Astrocyte (in vitro differentiated cells and primary cell): ENCODE measurements around the gene ATP2B2. TPM values are rescaled to one million over a fixed set of nuclear protein-coding genes. Genes with fewer than 3 reads are reported as not detected.

Experiments used
- DNase-seq: peaks from one replicate; pipeline ENCODE4 v3.0.0-alpha.2; 2010; ENCODE audit warnings: low read depth
- FAIRE-seq: peaks from 2 replicates; lab custom pipeline; 2011; peaks lifted over from hg19 to GRCh38; lab: Jason Lieb, UNC
- H2AFZ ChIP-seq: 2 replicates; pipeline ENCODE4 v1.6.0; 2012; ENCODE audit warnings: low read depth, low read length, inconsistent platforms
- H3K27ac ChIP-seq: 2 replicates; pipeline ENCODE4 v1.5.1; 2011; ENCODE audit warnings: low read depth, low read length, inconsistent platforms
- H3K27me3 ChIP-seq: 2 replicates; pipeline ENCODE4 v1.6.0; 2011; ENCODE audit warnings: low read length, inconsistent platforms; ENCODE audit not compliant: insufficient read depth
- H3K36me3 ChIP-seq: 2 replicates; pipeline ENCODE4 v1.5.1; 2011; ENCODE audit warnings: low read length, inconsistent platforms; ENCODE audit not compliant: insufficient read depth
- H3K4me1 ChIP-seq: 2 replicates; pipeline ENCODE4 v1.5.1; 2011; ENCODE audit warnings: low read length, inconsistent platforms; ENCODE audit not compliant: insufficient read depth
- H3K4me2 ChIP-seq: 2 replicates; pipeline ENCODE4 v1.6.0; 2012; ENCODE audit warnings: low read length, inconsistent platforms
- H3K4me3 ChIP-seq: 2 replicates; pipeline ENCODE4 v1.5.1; 2011; ENCODE audit warnings: low read depth, mild to moderate bottlenecking, low read length, inconsistent platforms; ENCODE audit not compliant: insufficient read depth
- H3K79me2 ChIP-seq: 2 replicates; pipeline ENCODE4 v1.6.0; 2012; ENCODE audit warnings: mild to moderate bottlenecking, low read length, inconsistent platforms; ENCODE audit not compliant: insufficient read depth
- H3K9ac ChIP-seq: 2 replicates; pipeline ENCODE4 v1.6.0; 2012; ENCODE audit warnings: mild to moderate bottlenecking, low read length, inconsistent platforms
- H3K9me3 ChIP-seq: 2 replicates; pipeline ENCODE4 v1.5.1; 2012; ENCODE audit warnings: low read depth, mild to moderate bottlenecking, low read length, inconsistent platforms; ENCODE audit not compliant: insufficient read depth
- H4K20me1 ChIP-seq: 2 replicates; pipeline ENCODE4 v1.6.0; 2012; ENCODE audit warnings: low read length, inconsistent platforms; ENCODE audit not compliant: insufficient read depth
- H3K27ac Mint-ChIP-seq: one replicate; pipeline ENCODE4 v1.8.0; 2021; ENCODE audit warnings: mild to moderate bottlenecking, mixed read lengths; ENCODE audit not compliant: unreplicated experiment
- H3K27me3 Mint-ChIP-seq: one replicate; pipeline ENCODE4 v1.8.0; 2021; ENCODE audit warnings: low read depth, mixed read lengths; ENCODE audit not compliant: unreplicated experiment
- H3K36me3 Mint-ChIP-seq: one replicate; pipeline ENCODE4 v1.8.0; 2021; ENCODE audit warnings: low read depth, mixed read lengths; ENCODE audit not compliant: unreplicated experiment
- H3K4me1 Mint-ChIP-seq: one replicate; pipeline ENCODE4 v1.8.0; 2021; ENCODE audit warnings: low read depth, mixed read lengths; ENCODE audit not compliant: unreplicated experiment
- H3K4me3 Mint-ChIP-seq: one replicate; pipeline ENCODE4 v1.8.0; 2021; ENCODE audit warnings: mild to moderate bottlenecking, moderate library complexity, mixed read lengths; ENCODE audit not compliant: unreplicated experiment
- H3K9me3 Mint-ChIP-seq: one replicate; pipeline ENCODE4 v1.8.0; 2021; ENCODE audit warnings: mild to moderate bottlenecking, mixed read lengths; ENCODE audit not compliant: unreplicated experiment
- CTCF ChIP-seq: IDR thresholded peaks from 2 replicates; pipeline ENCODE4 v1.5.1; 2011; ENCODE audit warnings: low read depth, mild to moderate bottlenecking, inconsistent platforms, low read length, moderate library complexity; ENCODE audit not compliant: insufficient read depth
- EZH2 ChIP-seq: IDR thresholded peaks from 2 replicates; pipeline ENCODE4 v1.6.1; 2012; ENCODE audit warnings: mild to moderate bottlenecking, low read length, inconsistent platforms; ENCODE audit not compliant: insufficient read depth
- total RNA-seq: library from RNA; stranded (reverse); gene quantifications from 2 replicates; pipeline ENCODE4 v1.2.1, GENCODE V29; 2021

The ATP2B2 gene
- total RNA-seq, 1 donor from 2014 or later, result 0.05 TPM

GRCh38 chr3:10484709-10485108, 20.7 kb downstream of the ATP2B2 start:
- H3K27me3 Mint-ChIP-seq, result peaks cover 71% of the 10 kb centered on the region
- Histone ChIP-seq H3K27me3 (peaks cover 4% of the 10 kb centered on the region), H3K4me1 (no peaks in the 10 kb centered on the region), H3K9me3 (no peaks in the 10 kb centered on the region), H3K4me3 (no peak overlapping the region), H2AFZ (no peak overlapping the region), H3K9ac (no peak overlapping the region), H3K36me3 (no peaks in the 10 kb centered on the region), H3K27ac (no peak overlapping the region), H3K4me2 (no peak overlapping the region), H4K20me1 (no peaks in the 10 kb centered on the region), H3K79me2 (no peaks in the 10 kb centered on the region)
- FAIRE-seq, result no peak
- H3K9me3 Mint-ChIP-seq, result peaks cover 2% of the 10 kb centered on the region
- TF ChIP-seq CTCF (no peak), EZH2 (no peak)
- no peak overlapping the region for H3K27ac Mint-ChIP-seq
- no peaks in the 10 kb centered on the region for H3K4me1 Mint-ChIP-seq
- H3K36me3 Mint-ChIP-seq, result no peaks in the 10 kb centered on the region
- H3K4me3 Mint-ChIP-seq, result no peak overlapping the region
- no peak for DNase-seq

- TF ChIP-seq CTCF (no peak), EZH2 (no peak)
- Histone ChIP-seq H3K4me1 (no peaks in the 10 kb centered on the region), H4K20me1 (no peaks in the 10 kb centered on the region), H3K27me3 (peaks cover 4% of the 10 kb centered on the region), H3K4me3 (no peak overlapping the region), H2AFZ (no peak overlapping the region), H3K27ac (no peak overlapping the region), H3K9me3 (no peaks in the 10 kb centered on the region), H3K79me2 (no peaks in the 10 kb centered on the region), H3K36me3 (no peaks in the 10 kb centered on the region), H3K9ac (no peak overlapping the region), H3K4me2 (no peak overlapping the region)
- Mint-ChIP-seq H3K27me3 (peaks cover 68% of the 10 kb centered on the region), H3K9me3 (peaks cover 8% of the 10 kb centered on the region), H3K27ac (no peak overlapping the region), H3K36me3 (no peaks in the 10 kb centered on the region), H3K4me1 (no peaks in the 10 kb centered on the region), H3K4me3 (no peak overlapping the region)
- FAIRE-seq (no peak), DNase-seq (no peak)
Measured at GRCh38 chr3:10483686-10484345, 21.6 kb downstream of the ATP2B2 start.

- H3K9me3 Mint-ChIP-seq, result peaks cover 13% of the 10 kb centered on the region
- no peaks in the 10 kb centered on the region for H3K4me1 Mint-ChIP-seq
- H3K79me2 ChIP-seq, result no peaks in the 10 kb centered on the region
- DNase-seq, result no peak
- no peak overlapping the region for H3K9ac ChIP-seq
- H3K27ac Mint-ChIP-seq, result no peak overlapping the region
- no peak for FAIRE-seq
- no peaks in the 10 kb centered on the region for H3K36me3 Mint-ChIP-seq
- H3K4me2 ChIP-seq, result no peak overlapping the region
- peaks cover 68% of the 10 kb centered on the region for H3K27me3 Mint-ChIP-seq
- no peaks in the 10 kb centered on the region for H3K36me3 ChIP-seq
- no peak overlapping the region for H3K27ac ChIP-seq
- no peak overlapping the region for H3K4me3 ChIP-seq
- H3K27me3 ChIP-seq, result peaks cover 2% of the 10 kb centered on the region
- H3K4me3 Mint-ChIP-seq, result no peak overlapping the region
- H3K9me3 ChIP-seq, result no peaks in the 10 kb centered on the region
- H3K4me1 ChIP-seq, result no peaks in the 10 kb centered on the region
- TF ChIP-seq CTCF (no peak), EZH2 (no peak)
- no peak overlapping the region for H2AFZ ChIP-seq
- no peaks in the 10 kb centered on the region for H4K20me1 ChIP-seq
Measured at GRCh38 chr3:10483364-10483675, 22.1 kb downstream of the ATP2B2 start.
